GM12874 (cell line): ENCODE data around the gene AQP1.

Source experiments
- CTCF ChIP-seq: IDR thresholded peaks from 2 replicates; pipeline ENCODE4 v1.5.1; 2011; ENCODE audit warnings: low read depth, mild to moderate bottlenecking, control low read depth, low read length, moderate library complexity; ENCODE audit not compliant: insufficient read depth

Gene AQP1

GRCh38 chr7:30927040-30927439 is 15.4 kb downstream of the AQP1 start:
- TF ChIP-seq CTCF: no peak

GRCh38 chr7:30927559-30927958 is 15.9 kb downstream of the AQP1 start:
- no peak for TF ChIP-seq CTCF

- no peak for TF ChIP-seq CTCF
Observed at GRCh38 chr7:30928254-30928872, 16.7 kb downstream of the AQP1 start.

- TF ChIP-seq CTCF: no peak
Observed at GRCh38 chr7:30929686-30930085, 18.0 kb downstream of the AQP1 start.

- TF ChIP-seq CTCF: no peak
Observed at GRCh38 chr7:30930621-30931020, 19.0 kb downstream of the AQP1 start.

GRCh38 chr7:30931161-30931928 is 19.7 kb downstream of the AQP1 start:
- no peak for TF ChIP-seq CTCF

- TF ChIP-seq CTCF: no peak
Observed at GRCh38 chr7:30931929-30932540, 20.4 kb downstream of the AQP1 start.
